ENCODE data around the gene SSB. TPM values are rescaled to one million over a fixed set of nuclear protein-coding genes. Genes with fewer than 3 reads are reported as not detected.

The SSB gene
- total RNA-seq, 4 donors from 2014 or later, result 53.9 to 79.2 (median 63.2) TPM

GRCh38 chr2:169859423-169859822 lies 60.8 kb downstream of the SSB start:
- H3K27ac ChIP-seq, result no peak overlapping the region
- no peak for DNase-seq (ENCODE audit: low spot score in 2 of 2)
- H3K4me3 ChIP-seq, result no peak overlapping the region
- H3K4me1 ChIP-seq, result peaks cover 0 to 8% (median 0%) of the 10 kb centered on the region in 4 donors
- WGBS, 2 donors, result 98% methylated on average over 4 of the region's 4 CpGs
- peaks cover 0 to 12% (median 0%) of the 10 kb centered on the region in 3 donors for H3K36me3 ChIP-seq
- H3K9me3 ChIP-seq, result no peaks in the 10 kb centered on the region
- H3K27me3 ChIP-seq, result no peaks in the 10 kb centered on the region
- TF ChIP-seq POLR2A (IDR thresholded peaks at IDR 0.05) (no peak), EP300 (IDR thresholded peaks at IDR 0.05) (no peak), CTCF (IDR thresholded peaks at IDR 0.05) (no peak)

- WGBS, 2 donors, result 88 to 92% methylated on average over 4 of the region's 4 CpGs
- DNase-seq (ENCODE audit: low spot score in 2 of 2), result no peak
- no peaks in the 10 kb centered on the region for H3K9me3 ChIP-seq
- H3K4me3 ChIP-seq, result no peak overlapping the region
- H3K27me3 ChIP-seq, result no peaks in the 10 kb centered on the region
- TF ChIP-seq EP300 (IDR thresholded peaks at IDR 0.05) (no peak), CTCF (IDR thresholded peaks at IDR 0.05) (no peak), POLR2A (IDR thresholded peaks at IDR 0.05) (no peak)
- peaks cover 0 to 12% (median 0%) of the 10 kb centered on the region in 3 donors for H3K36me3 ChIP-seq
- no peak overlapping the region for H3K27ac ChIP-seq
- peaks cover 0 to 7% (median under 1%) of the 10 kb centered on the region in 4 donors for H3K4me1 ChIP-seq
Measured at GRCh38 chr2:169860149-169860548, 61.5 kb downstream of the SSB start.

Other genes starting within 250 kb of the SSB start
- 10 to 100 TPM in 2 of 4 donors, 1 to 10 TPM in 2; 6.7 to 12.6 (median 9.3) TPM for gene FASTKD1, start 225.0 kb upstream of the SSB start, total RNA-seq
- 10 to 100 TPM; 26.1 to 53.8 (median 37.1) TPM for gene PPIG, start 214.5 kb upstream of the SSB start, total RNA-seq
- under 1 TPM in 2 of 4 donors, not detected in 2; 0.60 to 0.87 TPM for gene CFAP210, start 104.5 kb upstream of the SSB start, total RNA-seq
- 10 to 100 TPM in 1 of 4 donors, 1 to 10 TPM in 3; 7.1 to 17.3 (median 7.6) TPM for gene PHOSPHO2, start 104.4 kb upstream of the SSB start, total RNA-seq
- gene KLHL23, start 65.0 kb upstream of the SSB start, total RNA-seq, result 10 to 100 TPM in 1 of 4 donors, 1 to 10 TPM in 3; 3.9 to 17.2 (median 7.8) TPM
- gene METTL5, start 26.0 kb downstream of the SSB start, total RNA-seq, result 10 to 100 TPM; 41.0 to 83.5 (median 47.2) TPM
- 100 to 1,000 TPM in 1 of 4 donors, 10 to 100 TPM in 3; 87.4 to 101 (median 97.3) TPM for gene UBR3, start 28.6 kb downstream of the SSB start, total RNA-seq